Stomach (tissue), 9 donors: ENCODE results near the gene RPH3AL. TPM values are rescaled to one million over a fixed set of nuclear protein-coding genes. Genes with fewer than 3 reads are reported as not detected.

ENCODE experiments used
- DNase-seq, 2 donors: peaks; one replicate each; pipeline versions ENCODE4 v3.0.0 to v3.0.0-alpha.2; 2013 to 2019
- H3K27ac ChIP-seq, 5 donors: fragments of 200-600 bp in 4 of 5; sonication (generic) in 4 of 5; one replicate each; pipeline ENCODE4 v1.5.1; 2013 to 2019; ENCODE audit warnings: mild to moderate bottlenecking in 1 of 5, moderate library complexity in 1 of 5
- H3K27me3 ChIP-seq, 3 donors: fragments of 200-600 bp; sonication (generic); one replicate each; pipeline ENCODE4 v1.5.1; 2017 to 2019; ENCODE audit warnings: mixed run types in 1 of 3
- H3K36me3 ChIP-seq, 4 donors: fragments of 200-600 bp; sonication (generic); 1 replicate in 3 of 4; 2 replicates in 1 of 4; pipeline ENCODE4 v1.5.1; 2016 to 2019
- H3K4me1 ChIP-seq, 4 donors: fragments of 200-600 bp; sonication (generic); one replicate each; pipeline ENCODE4 v1.5.1; 2016 to 2019
- H3K4me3 ChIP-seq, 4 donors: fragments of 200-600 bp; sonication (generic) in 3 of 4; one replicate each; pipeline ENCODE4 v1.5.1; 2016 to 2019; ENCODE audit warnings: mild to moderate bottlenecking in 1 of 4
- H3K9me3 ChIP-seq, 4 donors: fragments of 200-600 bp; sonication (generic); one replicate each; pipeline ENCODE4 v1.5.1; 2016 to 2019
- CTCF ChIP-seq, 7 experiments: fragments of 450-650 bp in 4 of 7; fragments of 200-600 bp in 3 of 7; sonication (generic) in 3 of 7; IDR thresholded peaks; one replicate each; pipeline ENCODE4 v1.5.1; 2016 to 2019; ENCODE audit warnings: antibody characterized with exemption in 7 of 7, control low read depth in 2 of 7, mild to moderate bottlenecking in 1 of 7
- EP300 ChIP-seq: sonication (generic); formaldehyde crosslinking; IDR thresholded peaks from one replicate; pipeline ENCODE4 v1.6.1; 2017; ENCODE audit warnings: antibody characterized with exemption
- POLR2A ChIP-seq, 4 donors: fragments of 450-650 bp; IDR thresholded peaks; one replicate each; pipeline ENCODE4 v1.6.1; 2016; ENCODE audit warnings: antibody characterized with exemption in 4 of 4, control low read depth in 2 of 4, mild to moderate bottlenecking in 1 of 4, moderate library complexity in 1 of 4
- POLR2AphosphoS5 ChIP-seq, 3 donors: sonication (generic); formaldehyde crosslinking; IDR thresholded peaks; one replicate each; pipeline ENCODE4 v1.6.1; 2016; ENCODE audit warnings: antibody characterized with exemption in 3 of 3
- WGBS, 5 donors: extraction: QIAGEN DNeasy Blood & Tissue Kit in 3 of 5; methylation state at CpG; one replicate each; pipeline versions ENCODE4 v1.1.5 to v1.1.7; 2013 to 2018; 5-methylcytosine and 5-hydroxymethylcytosine counted together
- intact Hi-C: fragments of 100-400 bp; cut with DNase I; formaldehyde crosslinking; loops from one replicate; pipeline ENCODE4 v1.15.1; 2023; ENCODE audit warnings: low total_unique reads
- polyA plus RNA-seq, 3 donors: library from polyadenylated mRNA; stranded (reverse); fragments of 200-250 nt; gene quantifications; one replicate each; pipeline ENCODE4 v1.2.3, GENCODE V29; 2013
- total RNA-seq, 5 donors: library from RNA; depleted of rRNA; stranded (reverse); fragments of >200 nt; gene quantifications; one replicate each; pipeline versions ENCODE4 v1.1.0 to v1.2.3, GENCODE V29; 2014 to 2016
- donor health status: healthy with polysubstance abuse.
- donor health status: Bipolar disorder and iron deficiency.
- donor health status: healthy.

Gene RPH3AL
- total and polyA plus RNA-seq, 8 donors, result 4.9 to 38.5 (median 17.4) TPM

GRCh38 chr17:376936-377863, 24.6 kb upstream of the RPH3AL start:
- H3K4me3 ChIP-seq, result no peak overlapping the region
- no peaks in the 10 kb centered on the region for H3K27me3 ChIP-seq
- intact Hi-C loops, result no loop called here
- H3K9me3 ChIP-seq, result no peaks in the 10 kb centered on the region
- H3K36me3 ChIP-seq, result no peaks in the 10 kb centered on the region
- TF ChIP-seq POLR2A (IDR thresholded peaks at IDR 0.05) (no peak), CTCF (IDR thresholded peaks at IDR 0.05) (no peak), EP300 (no peak), POLR2AphosphoS5 (IDR thresholded peaks at IDR 0.05) (no peak)
- H3K27ac ChIP-seq, result no peak overlapping the region
- peaks cover 0 to 6% (median 0%) of the 10 kb centered on the region in 4 donors for H3K4me1 ChIP-seq
- WGBS, 5 donors, result 50 to 68% (median 60%) methylated on average over 14 of the region's 14 CpGs
- peak in 1 of 2 donors; percentile 48 for DNase-seq

DNA sequence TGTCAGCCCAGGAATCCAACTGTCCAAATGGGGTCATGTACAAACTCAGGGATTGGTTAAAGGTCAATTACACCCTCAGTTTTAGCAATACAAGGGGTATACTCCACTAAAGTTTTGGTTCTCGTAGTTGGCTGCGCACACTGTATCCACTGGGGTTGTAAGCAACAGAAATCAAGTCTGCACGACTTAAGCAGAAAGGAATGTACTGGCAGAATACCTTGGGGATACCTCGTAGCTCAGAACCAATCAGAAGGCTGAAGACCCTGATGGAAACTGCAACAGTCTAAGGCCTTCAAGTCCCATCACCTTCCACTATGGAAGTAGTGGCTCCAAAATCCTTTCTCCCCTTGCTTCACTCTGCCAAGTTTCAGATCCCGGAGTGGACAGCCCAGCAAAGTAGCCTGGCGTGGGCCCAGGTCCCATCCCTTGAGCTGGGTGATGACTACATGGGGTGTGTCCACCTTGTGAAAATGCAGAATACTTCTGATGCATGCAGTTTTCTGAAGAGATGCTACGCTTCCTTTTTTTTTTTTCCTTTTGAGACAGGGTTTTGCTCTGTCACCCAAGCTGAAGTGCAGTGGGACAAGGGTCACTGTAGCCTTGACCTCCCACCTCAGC, 21.1 kb upstream of the RPH3AL start:
- DNase-seq, result no peak
- H3K4me3 ChIP-seq, result no peak overlapping the region
- TF ChIP-seq EP300, result no peak
- no peak for TF ChIP-seq CTCF (IDR thresholded peaks at IDR 0.05)
- no peak for TF ChIP-seq POLR2AphosphoS5 (IDR thresholded peaks at IDR 0.05)
- TF ChIP-seq POLR2A (IDR thresholded peaks at IDR 0.05), result no peak
- WGBS, 5 donors, result 76 to 81% (median 79%) methylated on average over 7 of the region's 7 CpGs
- H3K27me3 ChIP-seq, result no peaks in the 10 kb centered on the region
- H3K4me1 ChIP-seq, result peaks cover 0 to 6% (median 0%) of the 10 kb centered on the region in 4 donors
- peaks cover 0 to 1% (median 0%) of the 10 kb centered on the region in 4 donors for H3K9me3 ChIP-seq
- H3K27ac ChIP-seq, result no peak overlapping the region
- intact Hi-C loops, result no loop called here
- no peaks in the 10 kb centered on the region for H3K36me3 ChIP-seq

DNA sequence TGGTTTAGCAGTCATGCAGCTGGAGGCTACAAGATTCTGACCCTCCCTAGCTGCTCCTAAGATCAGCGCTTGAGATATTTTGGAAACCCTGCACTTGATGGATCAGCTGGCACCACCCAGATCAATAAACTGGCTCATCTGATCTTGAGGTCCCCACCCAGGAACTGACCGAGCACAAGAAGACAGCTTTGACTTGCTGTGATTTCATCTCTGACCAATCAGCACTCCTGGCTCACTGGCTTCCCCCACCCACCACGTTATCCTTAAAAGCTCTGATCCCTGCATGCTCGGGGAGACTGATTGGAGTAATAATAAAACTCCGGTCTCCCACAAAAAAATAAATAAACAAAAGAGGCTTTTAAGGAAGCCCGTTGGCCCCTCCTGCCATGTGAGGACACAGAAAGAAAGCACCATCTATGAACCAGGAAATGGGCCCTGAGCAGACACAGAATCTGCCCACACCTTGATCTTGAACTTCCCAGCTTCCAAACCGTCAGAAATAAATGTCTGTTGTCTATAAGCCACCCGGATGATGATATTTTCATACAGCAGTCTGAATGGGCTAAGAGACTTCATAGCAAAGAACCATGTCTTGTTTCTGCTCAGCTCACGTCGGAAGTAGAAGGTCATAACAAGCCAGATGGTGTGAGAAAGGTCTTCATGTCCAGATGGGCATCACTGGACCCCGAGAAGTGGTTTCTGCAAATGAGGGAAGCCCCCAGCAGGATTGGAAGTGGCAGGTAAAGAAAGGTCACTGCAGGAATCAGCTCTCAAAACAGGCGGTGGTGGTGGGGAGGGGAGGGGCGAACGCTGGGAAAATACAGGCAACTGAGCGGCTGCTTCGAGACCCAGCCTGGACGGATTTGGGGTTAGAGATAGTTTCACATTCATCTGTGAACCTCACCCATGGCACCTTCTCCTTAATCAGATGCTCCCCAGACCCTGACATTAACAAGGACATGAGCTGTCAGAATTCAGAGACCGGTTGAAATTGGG, 19.8 kb upstream of the RPH3AL start:
- Histone ChIP-seq H3K36me3 (peaks cover 0 to 2% (median 0%) of the 10 kb centered on the region in 4 donors), H3K27ac (peak overlapping the region in 1 of 5 donors; percentile 38), H3K4me3 (no peak overlapping the region), H3K9me3 (peaks cover 0 to 9% (median 0%) of the 10 kb centered on the region in 4 donors), H3K4me1 (peaks cover 0 to 6% (median 0%) of the 10 kb centered on the region in 4 donors), H3K27me3 (no peaks in the 10 kb centered on the region)
- TF ChIP-seq EP300, result no peak
- no peak for TF ChIP-seq POLR2AphosphoS5 (IDR thresholded peaks at IDR 0.05)
- TF ChIP-seq POLR2A (IDR thresholded peaks at IDR 0.05), result no peak
- TF ChIP-seq CTCF (IDR thresholded peaks at IDR 0.05), result no peak
- DNase-seq, result no peak
- intact Hi-C loops, result no loop called here
- WGBS, 5 donors, result 64 to 66% (median 65%) methylated on average over 18 of the region's 18 CpGs
